GM06990 (cell line): ENCODE data around the gene ATXN2L.

Experiments used
- DNase-seq: peaks from one replicate; pipeline ENCODE4 v3.0.0-alpha.2; 2011; ENCODE audit not compliant: insufficient read length; ENCODE audit errors: extremely low read depth
- H3K27me3 ChIP-seq: replicated peaks from 2 replicates; pipeline ENCODE4 v1.6.0; 2011; ENCODE audit warnings: low read length; ENCODE audit not compliant: control insufficient read depth, insufficient read depth
- H3K36me3 ChIP-seq: 2 replicates; pipeline ENCODE4 v1.5.1; 2011; ENCODE audit warnings: low read length; ENCODE audit not compliant: control insufficient read depth, insufficient read depth
- H3K4me3 ChIP-seq: replicated peaks from 2 replicates; pipeline ENCODE4 v1.5.1; 2011; ENCODE audit warnings: low read depth, mild to moderate bottlenecking, control low read depth, low read length
- TF ChIP-seq, protein P1 (sequence below): IDR thresholded peaks from 2 replicates; pipeline ENCODE4 v1.5.1; 2011; ENCODE audit warnings: low read length, control low read depth, mild to moderate bottlenecking, inconsistent platforms; ENCODE audit not compliant: insufficient read depth, poor library complexity, severe bottlenecking

The ATXN2L gene

DNA sequence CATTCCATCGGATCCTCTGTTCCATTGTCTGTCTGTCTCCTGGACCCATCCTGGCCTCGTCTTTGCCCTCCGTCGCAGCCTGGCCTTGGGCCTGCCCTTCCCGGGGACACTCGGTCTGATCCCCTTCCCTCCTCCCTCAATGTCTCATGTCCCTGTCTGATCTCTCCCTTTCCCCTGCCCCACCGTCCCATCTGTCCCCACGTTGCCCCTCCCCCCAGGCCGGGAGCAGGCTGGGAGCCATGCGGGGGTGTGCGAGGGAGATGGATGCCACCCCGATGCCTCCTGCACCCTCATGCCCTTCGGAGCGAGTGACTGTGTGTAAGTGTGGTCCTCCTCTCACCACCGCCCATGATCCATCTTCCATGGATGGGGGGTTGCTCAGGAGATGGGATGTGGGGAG lies 50.2 kb downstream of the ATXN2L start:
- TF ChIP-seq, protein P1, sequence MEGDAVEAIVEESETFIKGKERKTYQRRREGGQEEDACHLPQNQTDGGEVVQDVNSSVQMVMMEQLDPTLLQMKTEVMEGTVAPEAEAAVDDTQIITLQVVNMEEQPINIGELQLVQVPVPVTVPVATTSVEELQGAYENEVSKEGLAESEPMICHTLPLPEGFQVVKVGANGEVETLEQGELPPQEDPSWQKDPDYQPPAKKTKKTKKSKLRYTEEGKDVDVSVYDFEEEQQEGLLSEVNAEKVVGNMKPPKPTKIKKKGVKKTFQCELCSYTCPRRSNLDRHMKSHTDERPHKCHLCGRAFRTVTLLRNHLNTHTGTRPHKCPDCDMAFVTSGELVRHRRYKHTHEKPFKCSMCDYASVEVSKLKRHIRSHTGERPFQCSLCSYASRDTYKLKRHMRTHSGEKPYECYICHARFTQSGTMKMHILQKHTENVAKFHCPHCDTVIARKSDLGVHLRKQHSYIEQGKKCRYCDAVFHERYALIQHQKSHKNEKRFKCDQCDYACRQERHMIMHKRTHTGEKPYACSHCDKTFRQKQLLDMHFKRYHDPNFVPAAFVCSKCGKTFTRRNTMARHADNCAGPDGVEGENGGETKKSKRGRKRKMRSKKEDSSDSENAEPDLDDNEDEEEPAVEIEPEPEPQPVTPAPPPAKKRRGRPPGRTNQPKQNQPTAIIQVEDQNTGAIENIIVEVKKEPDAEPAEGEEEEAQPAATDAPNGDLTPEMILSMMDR: no peak
- Histone ChIP-seq H3K27me3 (no peaks in the 10 kb centered on the region), H3K36me3 (peaks cover 18% of the 10 kb centered on the region), H3K4me3 (no peak overlapping the region)
- no peak for DNase-seq

DNA sequence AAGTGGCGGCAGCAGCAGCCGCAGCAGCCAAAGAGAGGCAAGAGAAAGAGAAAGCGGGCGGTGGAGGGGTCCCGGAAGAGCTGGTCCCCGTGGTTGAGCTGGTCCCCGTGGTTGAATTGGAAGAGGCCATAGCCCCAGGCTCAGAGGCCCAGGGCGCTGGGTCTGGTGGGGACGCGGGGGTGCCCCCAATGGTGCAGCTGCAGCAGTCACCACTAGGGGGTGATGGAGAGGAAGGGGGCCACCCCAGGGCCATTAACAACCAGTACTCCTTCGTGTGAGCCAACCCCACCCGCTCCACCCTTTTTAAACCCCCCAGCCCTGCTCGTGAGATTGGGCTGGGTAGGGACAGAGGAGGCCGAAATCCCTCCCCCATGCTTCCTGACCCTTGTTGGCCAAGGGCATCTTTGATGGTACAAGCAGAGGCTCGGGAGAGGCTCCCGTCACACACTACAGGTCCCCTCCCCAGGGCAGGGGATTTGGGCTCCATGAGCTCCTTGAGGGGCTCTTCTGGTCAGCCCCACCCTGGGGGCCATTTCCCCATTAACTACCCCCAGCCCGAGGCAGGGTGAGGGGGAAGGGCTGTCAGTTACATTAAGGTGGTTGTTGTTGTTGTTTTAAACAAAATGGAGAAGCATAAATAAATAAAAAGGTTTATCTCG lies 50.9 kb downstream of the ATXN2L start:
- peaks cover 18% of the 10 kb centered on the region for H3K36me3 ChIP-seq
- TF ChIP-seq, protein P1: peak; percentile 85
- no peaks in the 10 kb centered on the region for H3K27me3 ChIP-seq
- no peak overlapping the region for H3K4me3 ChIP-seq
- no peak for DNase-seq

DNA sequence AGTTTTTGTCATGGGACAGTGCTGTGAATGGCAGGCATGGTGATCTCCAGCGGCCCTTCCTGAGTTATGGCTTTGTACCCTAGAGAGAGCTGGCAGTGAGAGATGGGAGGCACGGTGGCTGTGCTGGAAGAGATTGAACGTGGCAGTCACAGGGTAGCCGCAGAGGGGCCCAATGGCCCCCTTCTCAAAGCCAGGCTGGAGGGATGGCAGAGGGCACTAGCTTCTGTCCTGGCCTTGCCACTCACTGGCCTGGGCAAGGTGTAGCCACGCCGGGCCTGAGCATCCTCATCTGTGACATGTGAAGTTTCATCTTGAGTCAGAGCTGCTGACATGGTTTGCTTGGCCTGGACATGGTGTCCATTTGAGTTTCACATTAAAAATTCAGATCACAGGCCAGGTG lies 51.6 kb downstream of the ATXN2L start:
- peaks cover 11% of the 10 kb centered on the region for H3K36me3 ChIP-seq
- TF ChIP-seq, protein P1: no peak
- no peak overlapping the region for H3K4me3 ChIP-seq
- H3K27me3 ChIP-seq: no peaks in the 10 kb centered on the region
- DNase-seq: no peak

DNA sequence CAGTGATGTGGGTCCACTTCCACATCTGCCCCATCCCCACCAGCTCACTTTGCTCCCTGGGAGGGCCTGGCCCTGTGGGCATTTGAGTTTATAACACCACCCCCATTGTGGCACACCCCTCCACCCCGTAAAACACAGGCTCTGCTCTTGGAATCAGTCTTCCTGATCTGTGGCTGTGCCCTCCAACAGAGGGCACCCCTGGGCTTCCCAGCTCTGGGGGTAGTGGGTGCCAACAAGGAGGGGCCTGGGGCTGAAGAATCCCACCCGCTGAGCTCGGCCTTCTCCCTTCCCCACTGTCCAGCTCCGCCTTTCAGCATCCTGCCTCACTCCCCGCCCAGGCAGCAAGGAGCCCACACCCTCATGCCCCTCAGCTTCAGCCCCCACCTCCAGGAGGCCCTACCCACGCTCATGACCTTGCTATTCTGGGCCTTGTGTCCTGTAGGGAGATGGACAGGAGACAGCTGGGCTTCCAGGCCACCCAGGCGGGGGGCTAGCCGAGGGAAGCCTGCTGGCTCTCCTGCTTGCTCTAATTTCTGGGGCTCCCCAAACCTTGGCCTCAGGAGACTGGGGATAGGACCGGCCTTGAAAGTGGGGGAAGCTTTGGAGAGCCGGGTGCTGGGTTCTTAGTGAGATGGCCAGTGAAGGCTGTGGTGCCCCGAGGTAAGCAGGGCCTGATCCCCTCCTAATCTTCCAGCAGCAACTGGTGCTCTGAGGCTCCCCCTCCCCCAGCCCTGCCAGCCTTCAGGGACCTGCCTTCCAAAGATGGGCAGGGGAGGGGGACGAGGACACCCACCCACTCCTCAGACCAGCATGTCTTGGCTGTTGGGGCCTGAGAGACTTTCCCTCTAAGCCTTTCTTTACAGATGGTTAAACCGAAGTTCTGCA lies 52.6 kb downstream of the ATXN2L start:
- peaks cover 3% of the 10 kb centered on the region for H3K36me3 ChIP-seq
- no peaks in the 10 kb centered on the region for H3K27me3 ChIP-seq
- DNase-seq: no peak
- no peak overlapping the region for H3K4me3 ChIP-seq
- TF ChIP-seq, protein P1: no peak

DNA sequence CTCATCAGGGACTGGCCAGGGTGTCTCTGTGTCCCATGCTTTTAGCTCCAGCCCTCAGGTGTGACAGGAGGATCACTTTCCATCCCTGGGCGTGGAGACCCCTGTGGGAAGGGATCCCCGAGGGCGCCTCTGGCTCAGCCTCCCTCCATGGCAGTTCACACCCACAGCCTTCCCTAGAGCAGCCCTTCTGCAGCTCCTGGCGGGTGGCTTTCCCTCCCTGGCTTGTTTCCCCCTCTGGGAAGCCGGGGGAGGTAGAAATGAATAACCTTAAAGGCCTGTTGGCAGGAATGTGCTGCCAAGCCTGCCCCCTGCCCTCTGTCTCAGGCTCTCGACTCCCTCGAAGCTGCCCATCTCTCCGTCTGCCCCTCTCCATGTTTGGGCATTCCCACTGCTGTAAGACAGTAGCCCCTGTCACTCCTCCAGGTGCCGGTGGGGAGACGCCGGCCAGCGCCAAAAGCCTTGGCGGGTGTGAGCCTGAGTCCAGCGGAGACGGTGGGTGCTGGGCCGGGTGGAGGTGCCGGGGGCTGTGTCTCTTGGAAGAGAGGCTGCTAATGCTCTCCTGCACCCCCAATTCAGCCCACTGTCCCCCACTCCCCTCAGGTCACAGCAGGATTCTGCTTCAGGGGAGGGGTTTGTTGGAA lies 53.3 kb downstream of the ATXN2L start:
- no peaks in the 10 kb centered on the region for H3K27me3 ChIP-seq
- TF ChIP-seq, protein P1: no peak
- no peak overlapping the region for H3K4me3 ChIP-seq
- DNase-seq: no peak
- peaks cover 3% of the 10 kb centered on the region for H3K36me3 ChIP-seq
